Measurements from ENCODE around the gene SH3RF2.
A peak's percentile ranks its signal among the peaks of the same experiment; 100 is the strongest.

The SH3RF2 gene

GRCh38 chr5:146051678-146052077 is 115.3 kb downstream of the SH3RF2 start:
- no peak for TF ChIP-seq CTCF (IDR thresholded peaks at IDR 0.05; ENCODE audit: low read depth, low read length)
- no peak for DNase-seq (ENCODE audit: extremely low read depth, low read depth)

GRCh38 chr5:146052780-146053179 is 116.4 kb downstream of the SH3RF2 start:
- TF ChIP-seq CTCF (IDR thresholded peaks at IDR 0.05; ENCODE audit: low read depth, low read length): peak; percentile 4
- no peak for DNase-seq (ENCODE audit: extremely low read depth, low read depth)

GRCh38 chr5:146055432-146055831 is 119.1 kb downstream of the SH3RF2 start:
- DNase-seq (ENCODE audit: extremely low read depth, low read depth): no peak
- no peak for TF ChIP-seq CTCF (IDR thresholded peaks at IDR 0.05; ENCODE audit: low read depth, low read length)

GRCh38 chr5:146059460-146060220 is 123.3 kb downstream of the SH3RF2 start:
- peak; percentile 3 for DNase-seq (ENCODE audit: extremely low read depth, low read depth)
- TF ChIP-seq CTCF (IDR thresholded peaks at IDR 0.05; ENCODE audit: low read depth, low read length): no peak

GRCh38 chr5:146060221-146060585 is 123.8 kb downstream of the SH3RF2 start:
- DNase-seq (ENCODE audit: extremely low read depth, low read depth): no peak
- TF ChIP-seq CTCF (IDR thresholded peaks at IDR 0.05; ENCODE audit: low read depth, low read length): no peak

- no peak for TF ChIP-seq CTCF (IDR thresholded peaks at IDR 0.05; ENCODE audit: low read depth, low read length)
- DNase-seq (ENCODE audit: extremely low read depth, low read depth): no peak
Measured at GRCh38 chr5:146066968-146067367, 130.6 kb downstream of the SH3RF2 start.

GRCh38 chr5:146068206-146068605 is 131.8 kb downstream of the SH3RF2 start:
- DNase-seq (ENCODE audit: extremely low read depth, low read depth): no peak
- TF ChIP-seq CTCF (IDR thresholded peaks at IDR 0.05; ENCODE audit: low read depth, low read length): no peak
